Neural cell (in vitro differentiated cells): Measurements from ENCODE around the gene CCNDBP1.

Experiments used
- EP300 ChIP-seq: fragments of 450-650 bp; conservative IDR thresholded peaks from 2 replicates; pipeline ENCODE4 v1.6.1; 2014; ENCODE audit warnings: antibody characterized with exemption, mild to moderate bottlenecking, moderate library complexity; ENCODE audit not compliant: poor library complexity, severe bottlenecking
- EZH2 ChIP-seq: fragments of 200-600, 300-800 bp; shearing (Covaris generic), sonication (generic); IDR thresholded peaks from 2 replicates; pipeline ENCODE4 v1.6.1; 2014; ENCODE audit warnings: antibody characterized with exemption, low read length, borderline replicate concordance, mild to moderate bottlenecking; ENCODE audit not compliant: insufficient read depth, poor library complexity, severe bottlenecking
- MXI1 ChIP-seq: fragments of 450-650 bp; conservative IDR thresholded peaks from 2 replicates; pipeline ENCODE4 v1.6.1; 2014; ENCODE audit warnings: antibody characterized with exemption, mild to moderate bottlenecking; ENCODE audit not compliant: poor library complexity, severe bottlenecking
- RAD21 ChIP-seq: fragments of 450-650 bp; conservative IDR thresholded peaks from 2 replicates; pipeline ENCODE4 v1.6.1; 2014; ENCODE audit warnings: antibody characterized with exemption, mild to moderate bottlenecking, moderate library complexity
- SMC3 ChIP-seq: fragments of 450-650 bp; conservative IDR thresholded peaks from 2 replicates; pipeline ENCODE4 v1.6.1; 2014; ENCODE audit warnings: antibody characterized with exemption, mild to moderate bottlenecking, moderate library complexity; ENCODE audit not compliant: poor library complexity
- TAF1 ChIP-seq: IDR thresholded peaks from 2 replicates; pipeline ENCODE4 v1.6.1; 2012; ENCODE audit warnings: low read depth
- TF ChIP-seq, protein P1 (sequence below): fragments of 450-650 bp; IDR thresholded peaks from 2 replicates; pipeline ENCODE4 v1.5.1; 2014; ENCODE audit warnings: antibody characterized with exemption, mild to moderate bottlenecking, moderate library complexity; ENCODE audit not compliant: poor library complexity, severe bottlenecking

DNA sequence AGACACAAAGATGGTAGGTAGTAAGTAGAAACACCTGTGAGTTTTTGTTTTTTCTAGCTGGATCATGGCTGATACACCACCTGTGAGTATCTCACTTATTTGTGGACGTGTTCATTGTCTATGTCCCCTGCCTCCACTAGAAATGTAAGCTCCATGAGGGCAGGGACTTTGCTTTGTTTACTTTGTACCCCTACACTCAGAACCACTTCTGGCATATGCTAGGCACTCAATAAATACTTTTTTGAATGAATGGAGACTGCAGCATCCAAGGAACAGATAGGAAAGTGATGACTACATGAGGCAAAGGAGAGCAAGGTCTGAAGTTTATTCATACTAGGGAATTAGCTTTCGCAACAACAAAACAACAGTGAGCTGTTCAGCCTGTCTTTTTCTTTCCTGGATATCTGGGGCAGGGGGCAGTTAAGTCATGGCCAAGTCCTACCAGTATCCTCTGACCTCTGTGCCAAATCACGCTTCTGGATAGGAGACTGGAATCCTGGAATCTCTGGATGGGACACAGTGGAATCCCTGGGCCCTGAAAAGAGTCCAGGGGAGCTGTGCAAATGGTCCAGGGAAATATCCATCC lies 47.2 kb downstream of the CCNDBP1 start:
- TF ChIP-seq MXI1, result no peak
- no peak for TF ChIP-seq EZH2
- TF ChIP-seq, protein P1, sequence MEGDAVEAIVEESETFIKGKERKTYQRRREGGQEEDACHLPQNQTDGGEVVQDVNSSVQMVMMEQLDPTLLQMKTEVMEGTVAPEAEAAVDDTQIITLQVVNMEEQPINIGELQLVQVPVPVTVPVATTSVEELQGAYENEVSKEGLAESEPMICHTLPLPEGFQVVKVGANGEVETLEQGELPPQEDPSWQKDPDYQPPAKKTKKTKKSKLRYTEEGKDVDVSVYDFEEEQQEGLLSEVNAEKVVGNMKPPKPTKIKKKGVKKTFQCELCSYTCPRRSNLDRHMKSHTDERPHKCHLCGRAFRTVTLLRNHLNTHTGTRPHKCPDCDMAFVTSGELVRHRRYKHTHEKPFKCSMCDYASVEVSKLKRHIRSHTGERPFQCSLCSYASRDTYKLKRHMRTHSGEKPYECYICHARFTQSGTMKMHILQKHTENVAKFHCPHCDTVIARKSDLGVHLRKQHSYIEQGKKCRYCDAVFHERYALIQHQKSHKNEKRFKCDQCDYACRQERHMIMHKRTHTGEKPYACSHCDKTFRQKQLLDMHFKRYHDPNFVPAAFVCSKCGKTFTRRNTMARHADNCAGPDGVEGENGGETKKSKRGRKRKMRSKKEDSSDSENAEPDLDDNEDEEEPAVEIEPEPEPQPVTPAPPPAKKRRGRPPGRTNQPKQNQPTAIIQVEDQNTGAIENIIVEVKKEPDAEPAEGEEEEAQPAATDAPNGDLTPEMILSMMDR, result no peak
- no peak for TF ChIP-seq SMC3
- no peak for TF ChIP-seq RAD21
- no peak for TF ChIP-seq EP300
- TF ChIP-seq TAF1, result no peak
